ENCODE results near the gene ADAM8.

The ADAM8 gene

DNA sequence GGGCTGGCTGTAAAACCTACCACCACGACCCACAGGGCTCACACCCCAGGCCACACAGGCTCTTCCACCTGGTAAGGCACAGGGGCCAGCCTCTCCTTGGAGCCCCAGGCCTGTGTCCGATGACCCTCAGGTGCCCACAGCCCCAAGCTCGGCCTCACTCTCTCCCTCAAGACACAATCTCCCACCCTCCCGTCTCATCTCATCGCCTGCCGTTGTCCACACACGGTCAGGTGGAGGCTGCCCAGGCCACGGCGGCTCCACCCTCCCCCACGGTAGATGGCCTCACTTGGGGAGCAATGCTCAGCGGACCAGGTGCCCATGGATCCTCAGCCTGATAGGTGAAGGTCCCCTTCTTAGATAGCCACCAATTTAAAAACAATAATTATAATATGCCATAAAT lies 55.3 kb downstream of the ADAM8 start:
- no peaks in the 10 kb centered on the region for H3K9me3 ChIP-seq (ENCODE audit: insufficient read depth, low read length, severe bottlenecking)
- DNase-seq = no peak
- no peak overlapping the region for H3K27ac ChIP-seq (ENCODE audit: low read length)
- no peak for TF ChIP-seq CTCF (IDR thresholded peaks at IDR 0.05; ENCODE audit: borderline replicate concordance, extremely low read depth, low read length, poor library complexity, severe bottlenecking)
- no peak for TF ChIP-seq EZH2 (IDR thresholded peaks at IDR 0.05; ENCODE audit: borderline replicate concordance, low read depth, low read length, severe bottlenecking)
- no peaks in the 10 kb centered on the region for H4K20me1 ChIP-seq (ENCODE audit: insufficient read depth, low read length)
- H3K4me3 ChIP-seq (ENCODE audit: low read depth in 1 of 2, low read length in 2 of 2) = no peak overlapping the region
- no peaks in the 10 kb centered on the region for H3K79me2 ChIP-seq (ENCODE audit: insufficient read depth, low read length)
- H3K4me1 ChIP-seq (ENCODE audit: insufficient read depth, low read length) = no peaks in the 10 kb centered on the region
- no peak for ATAC-seq (ENCODE audit: insufficient read depth, low read depth)
- H3K9ac ChIP-seq (ENCODE audit: low read depth, low read length) = no peak overlapping the region
- no peak overlapping the region for H3K4me2 ChIP-seq (ENCODE audit: insufficient read depth, low read length)
- H3K27me3 ChIP-seq (ENCODE audit: insufficient read depth, low read length, poor library complexity) = no peaks in the 10 kb centered on the region
- H3K36me3 ChIP-seq (ENCODE audit: insufficient read depth, low read length) = no peaks in the 10 kb centered on the region
- no peak overlapping the region for H2AFZ ChIP-seq (ENCODE audit: low read depth, low read length)

DNA sequence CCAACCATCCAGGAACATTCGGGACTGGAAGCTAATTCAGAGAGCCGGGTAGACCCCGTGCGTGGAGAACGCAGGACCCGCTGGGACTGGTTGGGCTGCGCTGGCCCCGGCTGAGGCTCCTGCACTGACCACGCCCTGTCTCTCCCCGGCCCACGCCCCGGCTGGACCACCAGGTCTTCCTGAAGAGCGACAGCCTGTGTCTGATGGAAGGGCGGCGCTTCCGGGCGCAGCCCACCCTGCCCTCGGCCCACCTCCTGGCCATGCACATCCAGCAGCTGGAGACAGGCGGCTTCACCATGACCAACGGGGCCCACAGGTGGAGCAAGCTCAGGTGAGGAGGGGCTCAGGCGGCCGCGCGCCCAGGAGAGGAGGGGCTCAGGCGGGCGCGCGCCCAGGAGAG lies 56.9 kb downstream of the ADAM8 start:
- Histone ChIP-seq H3K4me1 (ENCODE audit: insufficient read depth, low read length) (no peaks in the 10 kb centered on the region), H3K4me3 (ENCODE audit: low read depth in 1 of 2, low read length in 2 of 2) (no peak overlapping the region), H3K27ac (ENCODE audit: low read length) (no peak overlapping the region), H3K4me2 (ENCODE audit: insufficient read depth, low read length) (no peak overlapping the region), H3K9ac (ENCODE audit: low read depth, low read length) (no peak overlapping the region), H3K27me3 (ENCODE audit: insufficient read depth, low read length, poor library complexity) (no peaks in the 10 kb centered on the region), H3K79me2 (ENCODE audit: insufficient read depth, low read length) (no peaks in the 10 kb centered on the region), H2AFZ (ENCODE audit: low read depth, low read length) (no peak overlapping the region), H3K9me3 (ENCODE audit: insufficient read depth, low read length, severe bottlenecking) (no peaks in the 10 kb centered on the region), H3K36me3 (ENCODE audit: insufficient read depth, low read length) (no peaks in the 10 kb centered on the region), H4K20me1 (ENCODE audit: insufficient read depth, low read length) (no peaks in the 10 kb centered on the region)
- TF ChIP-seq CTCF (IDR thresholded peaks at IDR 0.05; ENCODE audit: borderline replicate concordance, extremely low read depth, low read length, poor library complexity, severe bottlenecking) (no peak), EZH2 (IDR thresholded peaks at IDR 0.05; ENCODE audit: borderline replicate concordance, low read depth, low read length, severe bottlenecking) (no peak)
- DNase-seq (no peak), ATAC-seq (ENCODE audit: insufficient read depth, low read depth) (no peak)

GRCh38 chr10:133218891-133219290 lies 57.8 kb downstream of the ADAM8 start:
- H3K27me3 ChIP-seq (ENCODE audit: insufficient read depth, low read length, poor library complexity) = no peaks in the 10 kb centered on the region
- no peak overlapping the region for H3K27ac ChIP-seq (ENCODE audit: low read length)
- H4K20me1 ChIP-seq (ENCODE audit: insufficient read depth, low read length) = no peaks in the 10 kb centered on the region; the same call in 1 of the 2 replicates
- no peak overlapping the region for H3K4me2 ChIP-seq (ENCODE audit: insufficient read depth, low read length)
- DNase-seq (no peak), ATAC-seq (ENCODE audit: insufficient read depth, low read depth) (no peak)
- H3K4me1 ChIP-seq (ENCODE audit: insufficient read depth, low read length) = no peaks in the 10 kb centered on the region
- TF ChIP-seq CTCF (IDR thresholded peaks at IDR 0.05; ENCODE audit: borderline replicate concordance, extremely low read depth, low read length, poor library complexity, severe bottlenecking) = no peak
- TF ChIP-seq EZH2 (IDR thresholded peaks at IDR 0.05; ENCODE audit: borderline replicate concordance, low read depth, low read length, severe bottlenecking) = no peak
- H2AFZ ChIP-seq (ENCODE audit: low read depth, low read length) = no peak overlapping the region
- H3K4me3 ChIP-seq (ENCODE audit: low read depth in 1 of 2, low read length in 2 of 2) = no peak overlapping the region
- no peaks in the 10 kb centered on the region for H3K79me2 ChIP-seq (ENCODE audit: insufficient read depth, low read length)
- H3K9me3 ChIP-seq (ENCODE audit: insufficient read depth, low read length, severe bottlenecking) = no peaks in the 10 kb centered on the region
- no peaks in the 10 kb centered on the region for H3K36me3 ChIP-seq (ENCODE audit: insufficient read depth, low read length)
- H3K9ac ChIP-seq (ENCODE audit: low read depth, low read length) = no peak overlapping the region

All from DND-41 (cell line).